ENCODE measurements around the gene FOXRED1.
"Not testable (repeated sequence)": the region's sequence is repeated elsewhere in the genome, so short reads cannot be mapped to it uniquely, and the experiment has no call there.

FOXRED1 gene

GRCh38 chr11:126308271-126308671 is 39.3 kb downstream of the FOXRED1 start:
- Histone ChIP-seq H3K27me3 (ENCODE audit: insufficient read depth, low read length) (no peaks in the 10 kb centered on the region), H3K36me3 (ENCODE audit: insufficient read depth, low read length) (no peaks in the 10 kb centered on the region), H2AFZ (ENCODE audit: low read depth, low read length) (no peak overlapping the region), H3K4me3 (ENCODE audit: low read length) (no peak overlapping the region), H3K9me3 (ENCODE audit: low read length) (no peaks in the 10 kb centered on the region), H3K4me1 (ENCODE audit: insufficient read depth, low read length) (peaks cover 11% of the 10 kb centered on the region)

GRCh38 chr11:126308771-126309170 is 39.8 kb downstream of the FOXRED1 start:
- H3K36me3 ChIP-seq (ENCODE audit: insufficient read depth, low read length); H3K9me3 ChIP-seq (ENCODE audit: low read length); H3K4me1 ChIP-seq (ENCODE audit: insufficient read depth, low read length); H2AFZ ChIP-seq (ENCODE audit: low read depth, low read length); H3K4me3 ChIP-seq (ENCODE audit: low read length); H3K27me3 ChIP-seq (ENCODE audit: insufficient read depth, low read length): not testable (repeated sequence)

DNA sequence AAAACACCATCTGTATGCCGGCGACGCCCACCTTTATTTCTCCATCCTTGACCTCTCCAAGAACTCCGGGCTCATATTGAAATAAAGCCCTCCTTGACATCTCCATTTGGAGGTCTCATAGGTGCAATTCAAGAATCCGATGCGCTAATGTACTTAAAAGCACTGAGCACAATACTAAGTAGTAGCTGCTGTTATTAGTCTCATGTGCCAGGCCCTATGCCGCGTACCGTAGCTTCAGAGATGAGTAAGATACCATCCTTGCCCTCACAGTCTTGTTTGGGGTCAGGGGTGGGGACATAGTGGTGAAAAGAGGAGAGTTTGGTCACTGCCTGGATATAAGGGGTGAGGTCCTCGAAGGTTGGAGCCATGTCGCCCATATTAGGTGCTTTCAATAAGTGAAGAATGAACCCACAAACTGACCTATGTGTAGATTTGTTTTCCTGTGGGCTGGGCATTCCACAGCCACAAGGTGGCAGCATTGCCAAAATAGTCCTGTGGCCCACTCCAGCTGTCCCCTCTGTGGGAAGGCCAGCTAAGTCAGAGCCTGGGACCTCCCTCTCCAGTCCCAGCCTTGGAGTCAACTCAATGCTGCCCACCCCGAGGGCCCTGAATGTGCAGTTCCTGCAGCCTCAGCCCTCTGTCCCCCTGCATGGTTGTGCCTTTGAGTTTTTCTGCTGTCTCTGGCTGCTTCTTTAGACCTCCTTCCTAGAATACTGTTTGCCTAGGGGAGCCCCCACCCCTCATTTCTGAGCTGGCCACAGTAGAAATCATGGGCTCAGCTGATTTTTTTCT is 41.4 kb downstream of the FOXRED1 start:
- Histone ChIP-seq H3K9me3 (ENCODE audit: low read length) (no peaks in the 10 kb centered on the region), H3K36me3 (ENCODE audit: insufficient read depth, low read length) (no peaks in the 10 kb centered on the region), H2AFZ (ENCODE audit: low read depth, low read length) (no peak overlapping the region), H3K27me3 (ENCODE audit: insufficient read depth, low read length) (no peaks in the 10 kb centered on the region), H3K4me1 (ENCODE audit: insufficient read depth, low read length) (peaks cover 4% of the 10 kb centered on the region), H3K4me3 (ENCODE audit: low read length) (no peak overlapping the region)

DNA sequence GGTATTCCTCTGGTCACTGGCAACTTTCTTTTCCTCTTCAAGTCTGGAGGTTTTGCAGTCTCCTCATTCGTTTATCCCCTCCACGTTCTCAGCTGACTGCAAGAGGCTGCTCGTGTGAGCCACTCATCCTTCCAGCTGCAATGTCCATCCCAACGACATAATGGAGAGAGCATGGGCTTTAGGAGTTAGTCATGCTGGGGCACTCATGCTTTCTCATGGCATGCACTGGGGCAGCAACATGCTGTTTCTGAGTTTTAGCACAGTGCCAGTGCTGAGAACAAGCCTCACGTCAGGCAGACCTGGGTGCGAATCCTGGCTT is 42.0 kb downstream of the FOXRED1 start:
- H3K4me3 ChIP-seq (ENCODE audit: low read length), result no peak overlapping the region
- no peaks in the 10 kb centered on the region for H3K9me3 ChIP-seq (ENCODE audit: low read length)
- no peaks in the 10 kb centered on the region for H3K36me3 ChIP-seq (ENCODE audit: insufficient read depth, low read length)
- peaks cover 4% of the 10 kb centered on the region for H3K4me1 ChIP-seq (ENCODE audit: insufficient read depth, low read length)
- H3K27me3 ChIP-seq (ENCODE audit: insufficient read depth, low read length), result no peaks in the 10 kb centered on the region
- no peak overlapping the region for H2AFZ ChIP-seq (ENCODE audit: low read depth, low read length)

GRCh38 chr11:126311401-126312291 is 42.7 kb downstream of the FOXRED1 start:
- peaks cover 4% of the 10 kb centered on the region for H3K4me1 ChIP-seq (ENCODE audit: insufficient read depth, low read length)
- H3K27me3 ChIP-seq (ENCODE audit: insufficient read depth, low read length), result no peaks in the 10 kb centered on the region
- no peaks in the 10 kb centered on the region for H3K36me3 ChIP-seq (ENCODE audit: insufficient read depth, low read length)
- no peaks in the 10 kb centered on the region for H3K9me3 ChIP-seq (ENCODE audit: low read length)
- no peak overlapping the region for H3K4me3 ChIP-seq (ENCODE audit: low read length)
- no peak overlapping the region for H2AFZ ChIP-seq (ENCODE audit: low read depth, low read length)

GRCh38 chr11:126312961-126313360 is 44.0 kb downstream of the FOXRED1 start:
- H3K9me3 ChIP-seq (ENCODE audit: low read length), result no peaks in the 10 kb centered on the region
- peaks cover 4% of the 10 kb centered on the region for H3K4me1 ChIP-seq (ENCODE audit: insufficient read depth, low read length)

GRCh38 chr11:126313826-126314225 is 44.9 kb downstream of the FOXRED1 start:
- Histone ChIP-seq H3K27me3 (ENCODE audit: insufficient read depth, low read length) (no peaks in the 10 kb centered on the region), H3K9me3 (ENCODE audit: low read length) (no peaks in the 10 kb centered on the region), H3K4me1 (ENCODE audit: insufficient read depth, low read length) (no peaks in the 10 kb centered on the region), H3K36me3 (ENCODE audit: insufficient read depth, low read length) (no peaks in the 10 kb centered on the region), H3K4me3 (ENCODE audit: low read length) (no peak overlapping the region), H2AFZ (ENCODE audit: low read depth, low read length) (no peak overlapping the region)

More at GRCh38 chr11:126312961-126313360, 44.0 kb downstream of the FOXRED1 start:
- no peak overlapping the region for H2AFZ ChIP-seq (ENCODE audit: low read depth, low read length)
- no peaks in the 10 kb centered on the region for H3K27me3 ChIP-seq (ENCODE audit: insufficient read depth, low read length)
- no peaks in the 10 kb centered on the region for H3K36me3 ChIP-seq (ENCODE audit: insufficient read depth, low read length)
- H3K4me3 ChIP-seq (ENCODE audit: low read length), result no peak overlapping the region

GRCh38 chr11:126317432-126317755 is 48.4 kb downstream of the FOXRED1 start:
- H3K36me3 ChIP-seq (ENCODE audit: insufficient read depth, low read length), result no peaks in the 10 kb centered on the region
- no peaks in the 10 kb centered on the region for H3K27me3 ChIP-seq (ENCODE audit: insufficient read depth, low read length)
- no peak overlapping the region for H2AFZ ChIP-seq (ENCODE audit: low read depth, low read length)
- H3K4me1 ChIP-seq (ENCODE audit: insufficient read depth, low read length), result no peaks in the 10 kb centered on the region
- no peaks in the 10 kb centered on the region for H3K9me3 ChIP-seq (ENCODE audit: low read length)
- no peak overlapping the region for H3K4me3 ChIP-seq (ENCODE audit: low read length)

GRCh38 chr11:126317756-126318573 is 49.0 kb downstream of the FOXRED1 start:
- H3K4me3 ChIP-seq (ENCODE audit: low read length), result no peak overlapping the region

GRCh38 chr11:126318574-126319373 is 49.8 kb downstream of the FOXRED1 start:
- Histone ChIP-seq H3K27me3 (ENCODE audit: insufficient read depth, low read length) (no peaks in the 10 kb centered on the region), H3K4me1 (ENCODE audit: insufficient read depth, low read length) (no peaks in the 10 kb centered on the region), H3K36me3 (ENCODE audit: insufficient read depth, low read length) (no peaks in the 10 kb centered on the region), H3K4me3 (ENCODE audit: low read length) (no peak overlapping the region), H3K9me3 (ENCODE audit: low read length) (no peaks in the 10 kb centered on the region), H2AFZ (ENCODE audit: low read depth, low read length) (no peak overlapping the region)

More at GRCh38 chr11:126317756-126318573, 49.0 kb downstream of the FOXRED1 start:
- H2AFZ ChIP-seq (ENCODE audit: low read depth, low read length), result no peak overlapping the region
- no peaks in the 10 kb centered on the region for H3K36me3 ChIP-seq (ENCODE audit: insufficient read depth, low read length)
- H3K9me3 ChIP-seq (ENCODE audit: low read length), result no peaks in the 10 kb centered on the region
- H3K27me3 ChIP-seq (ENCODE audit: insufficient read depth, low read length), result no peaks in the 10 kb centered on the region
- no peaks in the 10 kb centered on the region for H3K4me1 ChIP-seq (ENCODE audit: insufficient read depth, low read length)

DNA sequence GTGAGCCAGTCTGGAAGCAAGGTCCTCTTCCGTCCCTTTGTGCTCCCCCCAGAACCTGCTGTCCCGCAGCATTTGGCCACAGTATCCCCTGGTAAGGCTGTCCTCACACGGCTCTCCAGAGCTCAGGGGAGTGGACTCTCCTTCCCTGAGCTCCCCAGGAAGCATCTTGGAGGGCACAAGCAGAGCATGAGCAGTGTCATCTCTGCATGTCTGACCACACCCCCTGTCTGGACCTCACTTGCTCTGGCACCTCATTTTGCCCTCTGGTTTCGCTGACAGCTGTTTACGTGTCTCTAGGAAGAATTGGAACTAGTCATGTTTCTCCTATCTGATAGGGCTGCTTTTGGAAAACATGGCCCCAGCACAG is 50.4 kb downstream of the FOXRED1 start:
- Histone ChIP-seq H3K9me3 (ENCODE audit: low read length) (no peaks in the 10 kb centered on the region), H3K4me1 (ENCODE audit: insufficient read depth, low read length) (no peaks in the 10 kb centered on the region), H3K36me3 (ENCODE audit: insufficient read depth, low read length) (no peaks in the 10 kb centered on the region), H3K27me3 (ENCODE audit: insufficient read depth, low read length) (no peaks in the 10 kb centered on the region), H3K4me3 (ENCODE audit: low read length) (no peak overlapping the region), H2AFZ (ENCODE audit: low read depth, low read length) (no peak overlapping the region)

DNA sequence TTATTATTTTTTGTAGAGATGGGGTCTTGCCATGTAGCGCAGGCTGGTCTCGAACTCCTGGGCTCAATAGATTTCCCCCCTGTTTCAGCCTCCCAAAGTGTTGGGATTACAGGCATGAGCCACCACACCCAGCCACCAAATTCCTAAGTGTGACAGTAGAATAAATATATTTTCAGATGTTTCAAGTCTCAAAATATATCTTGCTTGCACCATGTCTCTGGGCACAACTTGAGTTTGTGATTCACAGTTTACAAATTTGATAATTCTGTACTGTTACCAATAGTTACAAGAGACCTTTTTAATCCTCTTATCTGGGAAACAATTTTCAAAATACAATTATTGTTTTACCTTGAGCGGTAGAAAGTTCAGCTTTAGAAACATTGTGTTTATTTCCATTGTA is 54.0 kb downstream of the FOXRED1 start:
- H3K9me3 ChIP-seq (ENCODE audit: low read length), result no peaks in the 10 kb centered on the region
- no peak overlapping the region for H2AFZ ChIP-seq (ENCODE audit: low read depth, low read length)
- H3K27me3 ChIP-seq (ENCODE audit: insufficient read depth, low read length), result no peaks in the 10 kb centered on the region
- no peak overlapping the region for H3K4me3 ChIP-seq (ENCODE audit: low read length)
- H3K36me3 ChIP-seq (ENCODE audit: insufficient read depth, low read length), result no peaks in the 10 kb centered on the region
- H3K4me1 ChIP-seq (ENCODE audit: insufficient read depth, low read length), result no peaks in the 10 kb centered on the region
